Non-pigmented ciliary epithelial cell (primary cell): ENCODE measurements around the gene SPI1.
"Not testable (repeated sequence)": the region's sequence is repeated elsewhere in the genome, so short reads cannot be mapped to it uniquely, and the experiment has no call there.

ENCODE experiments used
- DNase-seq: peaks from one replicate; pipeline ENCODE4 v3.0.0-alpha.2; 2010; ENCODE audit warnings: low read depth

SPI1 gene

DNA sequence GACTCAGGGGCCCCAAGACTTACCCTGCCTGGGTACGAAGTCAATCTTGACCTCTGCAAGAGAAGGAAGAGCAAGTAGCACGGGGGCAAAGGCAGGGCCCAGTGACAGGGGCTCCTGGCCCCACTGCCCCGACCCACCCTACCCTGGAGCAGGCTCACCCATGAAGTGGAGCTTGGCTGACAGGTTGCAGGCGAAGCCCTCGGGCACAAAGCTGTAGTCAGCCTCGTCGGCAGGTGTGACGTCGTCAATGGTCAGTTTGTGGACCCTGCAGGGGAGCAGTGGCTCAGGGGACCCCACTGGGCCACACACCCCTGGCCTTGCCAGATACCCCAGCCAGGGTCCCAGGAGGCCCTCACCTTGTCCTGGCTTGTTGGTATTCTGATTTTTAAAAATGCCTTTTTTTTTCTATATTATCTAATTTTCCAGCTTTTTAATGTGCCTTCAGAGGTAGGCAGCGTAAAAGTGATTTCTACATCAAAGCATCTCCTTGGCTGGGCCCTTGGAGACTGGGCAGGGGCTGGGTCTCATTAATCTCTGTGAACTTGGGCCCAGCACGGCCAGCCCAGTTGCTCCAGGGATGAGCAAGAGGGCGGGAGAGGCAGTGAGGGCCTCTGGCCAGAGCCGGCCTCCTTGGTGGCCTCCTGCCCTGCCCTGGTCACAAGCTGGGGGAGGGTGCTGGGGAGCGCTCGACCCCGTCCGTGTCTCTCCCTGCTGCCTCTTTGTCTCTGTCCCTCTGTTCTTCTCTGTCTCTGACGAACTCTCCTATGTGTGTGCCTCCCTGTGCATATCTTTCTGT, 37.2 kb downstream of the SPI1 start:
- no peak for DNase-seq

- DNase-seq: no peak
Measured at GRCh38 chr11:47340010-47340409, 38.3 kb downstream of the SPI1 start.

DNA sequence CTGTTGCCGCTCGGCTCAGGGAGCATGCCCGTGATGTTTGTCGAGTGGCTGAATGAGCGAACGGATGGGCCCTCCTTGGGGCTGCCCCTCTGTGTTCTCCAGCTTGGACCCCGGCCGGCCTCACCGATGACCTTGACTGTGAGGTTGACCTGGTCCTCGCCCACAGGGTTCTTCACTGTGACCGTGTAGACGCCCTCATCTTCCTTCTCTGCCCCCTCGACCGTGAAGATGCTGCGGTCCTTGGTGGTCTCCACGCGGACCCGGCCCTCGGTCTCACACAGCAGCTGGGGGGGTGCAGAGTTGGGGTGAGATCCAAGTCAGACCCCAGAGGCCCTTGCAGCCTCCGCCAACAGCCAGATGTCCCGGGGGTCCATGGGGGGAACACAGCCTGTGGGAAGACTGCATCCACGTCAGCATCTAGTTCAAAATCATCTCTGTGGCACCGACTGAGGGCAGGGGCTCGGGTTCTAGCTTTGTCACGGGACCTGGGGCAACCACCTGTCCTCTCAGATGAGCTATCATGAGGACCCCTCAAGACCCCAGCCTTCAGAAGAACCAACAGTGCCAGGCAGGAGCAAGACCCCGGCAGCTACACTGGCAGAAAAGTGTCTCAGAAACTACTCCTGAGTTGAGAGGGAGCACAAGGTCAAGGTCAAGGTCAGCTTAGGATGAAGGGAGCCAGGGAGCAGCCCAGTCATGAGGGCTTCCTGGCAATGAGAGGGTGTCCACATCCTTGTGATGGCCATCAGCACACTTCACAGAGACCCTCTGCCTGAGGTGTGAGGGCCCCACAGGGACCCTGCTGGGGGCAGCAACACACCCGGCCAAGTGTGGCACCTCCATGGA, 39.7 kb downstream of the SPI1 start:
- DNase-seq: no peak

- no peak for DNase-seq
Measured at GRCh38 chr11:47337229-47337924, 41.0 kb downstream of the SPI1 start.

- DNase-seq: no peak
Measured at GRCh38 chr11:47336595-47336994, 41.8 kb downstream of the SPI1 start.

DNA sequence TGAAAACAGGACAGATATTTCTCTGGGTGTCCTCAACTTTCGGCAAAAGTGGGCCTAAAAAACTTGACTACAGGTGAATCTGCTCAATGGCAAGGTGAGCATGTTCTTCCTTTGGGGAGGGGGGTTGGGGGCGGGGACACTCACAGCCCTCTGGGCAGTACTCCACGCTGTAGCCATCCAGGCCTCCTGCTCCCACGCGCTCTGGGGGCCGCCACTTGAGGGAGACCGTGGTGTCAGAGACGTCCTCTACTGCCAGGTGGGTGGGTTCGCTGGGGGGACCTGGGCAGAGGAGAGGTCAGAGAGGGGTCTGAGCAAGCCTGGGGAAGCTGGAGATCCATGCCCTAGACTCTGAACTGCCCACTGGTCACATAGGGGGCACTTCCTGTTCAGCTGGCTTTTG, 42.6 kb downstream of the SPI1 start:
- no peak for DNase-seq

DNA sequence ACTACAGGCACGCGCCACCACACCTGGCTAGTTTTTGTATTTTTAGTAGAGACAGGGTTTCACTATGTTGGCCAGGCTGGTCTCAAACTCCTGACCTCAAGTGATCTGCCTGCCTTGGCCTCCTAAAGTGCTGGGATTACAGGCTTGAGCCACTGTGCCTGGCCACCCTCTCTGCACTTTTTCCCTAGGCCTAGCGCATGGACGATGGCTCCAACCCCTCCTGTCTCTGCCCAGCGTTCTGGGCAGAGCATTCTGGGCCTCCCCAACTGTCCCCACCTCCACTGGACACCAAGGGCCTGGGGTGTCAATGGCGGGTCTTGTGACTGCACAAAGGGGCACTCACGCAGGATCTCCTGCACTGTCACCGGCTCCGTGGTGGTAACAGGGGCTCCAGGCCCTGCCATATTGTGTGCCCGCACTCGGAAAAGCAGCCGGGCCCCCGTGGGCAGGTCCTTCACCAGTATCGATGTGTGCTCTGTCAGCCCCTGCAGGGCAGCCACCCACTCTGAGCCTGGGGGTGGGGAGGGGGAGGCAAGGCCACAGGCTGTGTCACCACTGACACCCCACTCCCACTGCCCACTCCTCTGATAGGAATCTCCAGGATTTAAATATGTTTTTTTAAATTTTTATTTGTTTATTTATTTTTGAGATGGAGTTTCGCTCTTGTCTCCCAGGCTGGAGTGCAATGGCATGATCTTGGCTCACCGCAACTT, 43.5 kb downstream of the SPI1 start:
- not testable (repeated sequence) for DNase-seq

GRCh38 chr11:47333886-47334443, 44.4 kb downstream of the SPI1 start:
- DNase-seq: no peak

DNA sequence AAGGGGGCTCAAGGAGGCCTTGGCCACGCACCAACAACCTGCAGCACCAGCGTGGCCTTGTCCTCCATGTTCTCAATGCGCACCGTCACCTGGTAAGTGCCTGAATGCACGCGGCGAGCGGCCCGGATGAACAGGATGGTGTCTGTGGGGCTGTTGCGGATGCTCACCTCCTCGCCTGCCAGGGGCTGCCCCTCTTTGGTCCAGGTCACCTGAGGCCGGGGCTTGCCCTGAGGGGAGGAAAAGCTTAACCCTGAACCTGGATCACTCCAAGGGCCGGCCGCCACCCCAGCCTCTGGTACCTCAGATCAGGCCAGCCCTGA, 44.9 kb downstream of the SPI1 start:
- no peak for DNase-seq

DNA sequence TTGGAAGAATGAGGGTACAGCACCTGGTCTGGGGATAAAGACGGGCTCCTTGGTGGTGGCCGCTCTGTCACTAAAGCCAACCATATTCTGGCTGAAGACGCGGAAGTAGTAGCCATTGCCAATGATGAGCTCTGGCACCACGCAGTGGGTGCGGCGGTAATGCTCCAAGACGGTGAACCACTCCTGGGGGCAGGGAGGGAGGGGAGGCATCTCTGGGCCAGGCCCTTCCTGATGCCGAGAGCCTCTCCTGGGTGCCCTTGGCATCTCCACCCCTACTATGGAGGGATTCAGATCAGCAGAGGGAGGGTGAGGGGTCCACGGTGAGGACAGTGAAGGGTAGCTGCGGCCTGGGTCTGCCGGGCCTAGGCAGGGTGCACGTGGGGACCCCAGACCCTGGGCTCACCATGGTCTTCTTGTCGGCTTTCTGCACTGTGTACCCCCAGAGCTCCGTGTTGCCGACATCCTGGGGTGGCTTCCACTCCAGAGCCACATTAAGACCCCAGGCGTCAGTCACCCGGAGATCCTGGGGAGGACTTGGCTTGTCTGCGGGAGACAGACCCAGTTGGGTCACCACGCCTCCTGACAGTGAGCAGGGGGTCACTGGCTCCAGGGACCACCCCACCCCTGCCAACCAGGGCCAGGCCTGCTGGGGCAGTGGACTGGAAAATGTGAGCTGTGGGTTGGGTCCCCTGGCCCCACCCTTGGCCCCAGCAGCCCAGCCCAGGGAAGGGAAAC, 45.4 kb downstream of the SPI1 start:
- no peak for DNase-seq

DNA sequence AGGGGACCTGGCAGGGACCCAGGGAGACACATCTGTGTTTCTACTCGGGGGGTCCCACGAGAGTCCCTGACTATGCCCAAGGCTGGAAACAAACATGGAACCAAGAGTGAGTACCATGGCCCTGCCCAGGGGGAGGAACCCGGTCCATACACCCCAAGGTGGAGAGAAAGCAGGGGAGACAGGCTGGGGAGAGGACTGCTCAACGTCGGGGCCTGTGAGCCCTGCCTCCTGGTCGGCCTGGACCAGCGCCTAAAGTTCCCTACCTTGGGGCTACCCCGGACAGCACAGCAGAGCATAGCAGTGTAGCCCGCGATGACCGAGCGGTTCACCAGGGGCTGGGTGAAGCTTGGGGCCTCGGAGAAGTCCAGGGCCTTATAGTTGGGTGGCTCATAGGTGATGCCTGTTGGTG, 46.0 kb downstream of the SPI1 start:
- no peak for DNase-seq

- no peak for DNase-seq
Measured at GRCh38 chr11:47331454-47332302, 46.7 kb downstream of the SPI1 start.

DNA sequence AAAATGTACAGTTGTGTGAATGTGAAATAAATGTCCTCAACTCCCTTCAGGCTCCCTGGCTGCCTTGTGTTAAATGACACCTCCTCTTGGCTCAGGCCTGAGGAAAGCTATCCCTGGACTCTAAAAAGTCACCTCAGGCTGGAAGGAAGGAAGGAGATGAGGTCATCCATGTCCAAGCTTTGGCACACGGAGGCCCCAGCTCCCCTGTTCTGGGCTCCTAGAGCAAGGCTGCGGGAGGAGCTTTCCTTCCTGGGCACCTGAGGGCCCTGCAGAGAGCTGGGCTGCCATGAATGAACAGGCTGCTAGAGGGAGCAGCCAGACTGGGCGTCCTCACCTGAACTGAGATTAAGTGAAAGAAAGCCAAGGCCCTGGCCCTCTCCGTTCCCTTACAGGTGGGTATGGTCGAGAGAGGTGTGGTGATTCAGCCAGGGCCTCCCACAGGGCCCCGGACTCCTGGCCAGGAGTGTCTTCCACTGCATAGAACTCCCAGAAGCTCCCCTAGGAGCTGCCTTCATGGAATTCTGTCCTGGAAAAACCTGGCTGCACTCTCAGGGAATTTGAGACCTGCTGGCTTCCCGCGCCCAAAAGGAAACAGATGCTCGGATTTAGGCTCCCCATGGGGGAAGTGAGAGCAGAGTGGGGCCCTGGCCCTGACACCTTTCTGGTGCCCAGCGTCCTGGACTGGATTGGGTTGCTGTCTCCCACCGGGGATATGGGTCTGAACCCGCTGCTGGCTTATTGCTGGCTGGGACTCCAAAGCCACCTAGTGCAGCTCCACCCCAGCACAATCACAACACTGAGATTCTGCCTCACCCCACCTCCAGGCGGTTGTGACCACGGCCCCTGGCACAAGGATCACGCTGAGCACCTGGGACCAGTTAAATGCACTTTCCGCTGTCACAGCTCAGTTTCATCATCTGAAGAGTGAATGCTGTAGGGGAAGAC, 48.1 kb downstream of the SPI1 start:
- no peak for DNase-seq

GRCh38 chr11:47329431-47329986, 48.8 kb downstream of the SPI1 start:
- DNase-seq: no peak

- DNase-seq: no peak
Measured at GRCh38 chr11:47328449-47329390, 49.6 kb downstream of the SPI1 start.

GRCh38 chr11:47327949-47328348, 50.4 kb downstream of the SPI1 start:
- no peak for DNase-seq

DNA sequence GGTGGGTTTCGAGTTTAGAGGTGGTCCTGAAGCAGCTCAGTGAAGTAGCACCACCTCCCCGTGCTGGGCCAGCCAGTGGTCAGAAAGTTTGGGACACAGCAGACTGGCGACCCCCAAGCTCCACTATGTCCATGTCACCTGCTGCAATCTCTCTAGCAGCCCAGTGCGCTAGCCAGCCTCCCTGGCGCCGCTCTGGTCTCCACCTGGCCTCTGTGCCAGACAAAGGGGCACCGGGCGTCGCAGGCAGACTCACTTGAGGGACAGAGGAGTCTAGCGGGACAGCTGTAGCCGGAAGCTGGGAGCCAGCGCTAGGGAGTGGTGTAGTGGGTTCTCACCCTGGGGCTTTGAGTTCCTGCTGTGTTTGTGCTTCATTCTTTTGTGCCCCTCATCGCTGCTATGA, 51.3 kb downstream of the SPI1 start:
- no peak for DNase-seq

GRCh38 chr11:47326198-47326597, 52.1 kb downstream of the SPI1 start:
- DNase-seq: no peak
